Cardiac muscle cell (in vitro differentiated cells and primary cell): Measurements from ENCODE around the gene KANTR. TPM values are rescaled to one million over a fixed set of nuclear protein-coding genes. Genes with fewer than 3 reads are reported as not detected.
A peak's percentile ranks its signal among the peaks of the same experiment; 100 is the strongest.

ENCODE experiments used
- DNase-seq, 2 donors: peaks; one replicate each; pipeline versions ENCODE4 v3.0.0 to v3.0.0-alpha.2; 2010 to 2017; ENCODE audit warnings: low read depth in 1 of 2, low spot score in 1 of 2
- H3K27ac ChIP-seq: fragments of 200-600 bp; sonication (generic); 2 replicates; pipeline ENCODE4 v1.5.1; 2016
- H3K27me3 ChIP-seq: fragments of 200-600 bp; sonication (generic); 2 replicates; pipeline ENCODE4 v1.6.0; 2016; ENCODE audit warnings: control low read depth
- H3K36me3 ChIP-seq: fragments of 200-600 bp; sonication (generic); 2 replicates; pipeline ENCODE4 v1.5.1; 2016; ENCODE audit warnings: control low read depth
- H3K4me1 ChIP-seq: fragments of 200-600 bp; sonication (generic); 2 replicates; pipeline ENCODE4 v1.8.1; 2017; ENCODE audit warnings: low read depth, mild to moderate bottlenecking, mixed run types
- H3K4me3 ChIP-seq: fragments of 200-600 bp; sonication (generic); 2 replicates; pipeline ENCODE4 v1.5.1; 2016; ENCODE audit warnings: mild to moderate bottlenecking
- H3K9me3 ChIP-seq: fragments of 200-600 bp; sonication (generic); 2 replicates; pipeline ENCODE4 v1.5.1; 2017; ENCODE audit warnings: low read depth, mild to moderate bottlenecking, control low read depth
- polyA plus RNA-seq: library from polyadenylated mRNA; unstranded; fragments of >200 nt; fragmentation: Nextera tagmentation; extraction: Ambion mirVana; gene quantifications from 2 replicates; pipeline ENCODE4 v1.2.1, GENCODE V29; 2016
- total RNA-seq: library from RNA; depleted of rRNA; stranded (reverse); fragments of >200 nt; gene quantifications from 2 replicates; pipeline ENCODE4 v1.2.3, GENCODE V29; 2016
- TF ChIP-seq, protein P1 (sequence below): IDR thresholded peaks from 2 replicates; pipeline ENCODE4 v1.5.1; 2012; ENCODE audit warnings: low read depth, mild to moderate bottlenecking, low read length

Gene KANTR
- total and polyA plus RNA-seq, 2 experiments from 2014 or later = 10.5 to 17.0 TPM

- Histone ChIP-seq H3K9me3 (no peaks in the 10 kb centered on the region), H3K4me1 (peaks cover 5% of the 10 kb centered on the region), H3K36me3 (no peaks in the 10 kb centered on the region), H3K4me3 (no peak overlapping the region), H3K27ac (no peak overlapping the region), H3K27me3 (no peaks in the 10 kb centered on the region)
- no peak for DNase-seq
- TF ChIP-seq, protein P1, sequence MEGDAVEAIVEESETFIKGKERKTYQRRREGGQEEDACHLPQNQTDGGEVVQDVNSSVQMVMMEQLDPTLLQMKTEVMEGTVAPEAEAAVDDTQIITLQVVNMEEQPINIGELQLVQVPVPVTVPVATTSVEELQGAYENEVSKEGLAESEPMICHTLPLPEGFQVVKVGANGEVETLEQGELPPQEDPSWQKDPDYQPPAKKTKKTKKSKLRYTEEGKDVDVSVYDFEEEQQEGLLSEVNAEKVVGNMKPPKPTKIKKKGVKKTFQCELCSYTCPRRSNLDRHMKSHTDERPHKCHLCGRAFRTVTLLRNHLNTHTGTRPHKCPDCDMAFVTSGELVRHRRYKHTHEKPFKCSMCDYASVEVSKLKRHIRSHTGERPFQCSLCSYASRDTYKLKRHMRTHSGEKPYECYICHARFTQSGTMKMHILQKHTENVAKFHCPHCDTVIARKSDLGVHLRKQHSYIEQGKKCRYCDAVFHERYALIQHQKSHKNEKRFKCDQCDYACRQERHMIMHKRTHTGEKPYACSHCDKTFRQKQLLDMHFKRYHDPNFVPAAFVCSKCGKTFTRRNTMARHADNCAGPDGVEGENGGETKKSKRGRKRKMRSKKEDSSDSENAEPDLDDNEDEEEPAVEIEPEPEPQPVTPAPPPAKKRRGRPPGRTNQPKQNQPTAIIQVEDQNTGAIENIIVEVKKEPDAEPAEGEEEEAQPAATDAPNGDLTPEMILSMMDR = no peak
Measured at GRCh38 chrX:53077207-53078197, 16.4 kb upstream of the KANTR start.

DNA sequence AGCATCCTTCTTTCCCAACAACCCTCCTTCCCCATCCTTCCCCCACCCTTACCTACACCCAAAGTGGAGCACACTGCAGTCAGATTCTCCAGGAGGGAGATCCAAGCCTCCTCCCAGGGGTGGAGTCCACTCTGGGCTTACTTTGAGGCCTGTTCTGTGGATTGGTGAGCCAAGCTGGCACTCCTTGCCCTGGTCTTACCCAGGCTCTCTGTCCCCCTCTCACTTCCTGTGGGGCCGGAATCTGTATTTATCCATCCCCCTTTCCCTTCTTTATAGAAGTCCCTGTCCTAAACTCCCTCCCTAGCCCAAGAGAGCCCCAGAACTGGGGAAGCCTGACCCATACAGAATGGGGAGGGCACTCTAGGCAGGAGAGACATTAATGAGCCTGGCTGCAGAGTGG, 15.0 kb upstream of the KANTR start:
- peaks cover 5% of the 10 kb centered on the region for H3K4me1 ChIP-seq
- H3K27me3 ChIP-seq = no peaks in the 10 kb centered on the region
- H3K9me3 ChIP-seq = no peaks in the 10 kb centered on the region
- TF ChIP-seq, protein P1 = no peak
- DNase-seq = no peak
- H3K4me3 ChIP-seq = no peak overlapping the region
- no peaks in the 10 kb centered on the region for H3K36me3 ChIP-seq
- H3K27ac ChIP-seq = no peak overlapping the region

- Histone ChIP-seq H3K9me3 (no peaks in the 10 kb centered on the region), H3K4me3 (peak overlapping the region; percentile 5), H3K27me3 (no peaks in the 10 kb centered on the region), H3K4me1 (peaks cover 5% of the 10 kb centered on the region), H3K36me3 (peaks cover 4% of the 10 kb centered on the region), H3K27ac (peak overlapping the region; percentile 87)
- TF ChIP-seq, protein P1 = no peak
- peak in 1 of 2 donors; percentile 48 for DNase-seq
Measured at GRCh38 chrX:53080628-53081580, 13.0 kb upstream of the KANTR start.

GRCh38 chrX:53081925-53082772, 11.8 kb upstream of the KANTR start, which contains the start of gene TSPYL2:
Gene TSPYL2 (plus strand): TSS chrX:53082367. CDS start chrX:53082499, 132 bp downstream.
- H3K27ac ChIP-seq = peak within 1 kb of the TSS; percentile 94

More at GRCh38 chrX:53081925-53082772, 11.8 kb upstream of the KANTR start, which contains the start of gene TSPYL2:
- peak; percentile 92 to 98 for DNase-seq
- H3K36me3 ChIP-seq = peaks cover 10% of the 10 kb centered on the region
- H3K27me3 ChIP-seq = no peaks in the 10 kb centered on the region
- peaks cover 5% of the 10 kb centered on the region for H3K4me1 ChIP-seq
- H3K9me3 ChIP-seq = no peaks in the 10 kb centered on the region
- TF ChIP-seq, protein P1 = no peak
- H3K4me3 ChIP-seq = peak within 1 kb of the TSS; percentile 73
